Trophoblast cell (in vitro differentiated cells and primary cell): Measurements from ENCODE around the gene CORO7.
A peak's percentile ranks its signal among the peaks of the same experiment; 100 is the strongest.

Experiments used
- DNase-seq, 2 donors: peaks; one replicate each; pipeline ENCODE4 v3.0.0-alpha.2; 2016
- H2AFZ ChIP-seq: 2 replicates; pipeline ENCODE4 v1.6.1; 2013; ENCODE audit warnings: low read length, moderate library complexity, mild to moderate bottlenecking; ENCODE audit not compliant: insufficient read depth, poor library complexity
- H2AK5ac ChIP-seq: 2 replicates; pipeline ENCODE4 v1.6.1; 2013; ENCODE audit warnings: mild to moderate bottlenecking, low read length
- H2BK120ac ChIP-seq: 2 replicates; pipeline ENCODE4 v1.6.1; 2013; ENCODE audit warnings: low read length, mild to moderate bottlenecking, moderate library complexity; ENCODE audit not compliant: insufficient read depth, poor library complexity
- H2BK12ac ChIP-seq: 2 replicates; pipeline ENCODE4 v1.6.1; 2013; ENCODE audit warnings: mild to moderate bottlenecking, low read length, moderate library complexity
- H2BK5ac ChIP-seq: 2 replicates; pipeline ENCODE4 v1.6.1; 2013; ENCODE audit warnings: low read length, low read depth, moderate library complexity, mild to moderate bottlenecking; ENCODE audit not compliant: poor library complexity
- H3K14ac ChIP-seq: 2 replicates; pipeline ENCODE4 v1.6.1; 2013; ENCODE audit warnings: mild to moderate bottlenecking, low read length
- H3K18ac ChIP-seq: 2 replicates; pipeline ENCODE4 v1.6.1; 2013; ENCODE audit warnings: mild to moderate bottlenecking, low read length
- H3K23ac ChIP-seq: 2 replicates; pipeline ENCODE4 v1.6.1; 2013; ENCODE audit warnings: low read length
- H3K27ac ChIP-seq: 2 replicates; pipeline ENCODE4 v1.5.1; 2013; ENCODE audit warnings: low read depth, mild to moderate bottlenecking, inconsistent platforms, low read length, moderate library complexity
- H3K27me3 ChIP-seq: 2 replicates; pipeline ENCODE4 v1.6.1; 2013; ENCODE audit warnings: inconsistent platforms, mild to moderate bottlenecking, low read length, moderate library complexity; ENCODE audit not compliant: insufficient read depth
- H3K36me3 ChIP-seq, 2 experiments: 1 replicate in 1 of 2; 2 replicates in 1 of 2; pipeline ENCODE4 v1.6.1; 2013; ENCODE audit warnings: low read length in 2 of 2, mild to moderate bottlenecking in 2 of 2, moderate library complexity in 1 of 2; ENCODE audit not compliant: insufficient read depth in 2 of 2, control insufficient read depth in 1 of 2
- H3K4ac ChIP-seq: 2 replicates; pipeline ENCODE4 v1.6.1; 2013; ENCODE audit warnings: low read depth, mild to moderate bottlenecking, low read length, moderate library complexity
- H3K4me1 ChIP-seq, 2 experiments: 1 replicate in 1 of 2; 2 replicates in 1 of 2; pipeline ENCODE4 v1.6.1; 2013; ENCODE audit warnings: low read length in 2 of 2, mild to moderate bottlenecking in 2 of 2, moderate library complexity in 1 of 2; ENCODE audit not compliant: insufficient read depth in 2 of 2, control insufficient read depth in 1 of 2
- H3K4me2 ChIP-seq: 2 replicates; pipeline ENCODE4 v1.6.1; 2013; ENCODE audit warnings: inconsistent platforms, mild to moderate bottlenecking, low read length, moderate library complexity
- H3K4me3 ChIP-seq: 2 replicates; pipeline ENCODE4 v1.5.1; 2013; ENCODE audit warnings: mild to moderate bottlenecking, low read depth, low read length, inconsistent platforms
- H3K79me1 ChIP-seq: one replicate; pipeline ENCODE4 v1.6.1; 2013; ENCODE audit warnings: low read length
- H3K79me2 ChIP-seq: 2 replicates; pipeline ENCODE4 v1.6.1; 2013; ENCODE audit warnings: low read length, mild to moderate bottlenecking; ENCODE audit not compliant: control insufficient read depth, insufficient read depth, poor library complexity
- H3K9ac ChIP-seq: 2 replicates; pipeline ENCODE4 v1.6.1; 2013; ENCODE audit warnings: mild to moderate bottlenecking, low read length
- H3K9me3 ChIP-seq: 2 replicates; pipeline ENCODE4 v1.6.1; 2013; ENCODE audit warnings: low read depth, mild to moderate bottlenecking, control low read depth, inconsistent platforms, low read length; ENCODE audit not compliant: insufficient read depth
- H4K12ac ChIP-seq: 2 replicates; pipeline ENCODE4 v1.6.1; 2013; ENCODE audit warnings: low read depth, mild to moderate bottlenecking, low read length, moderate library complexity
- H4K8ac ChIP-seq: 2 replicates; pipeline ENCODE4 v1.6.1; 2013; ENCODE audit warnings: low read depth, mild to moderate bottlenecking, low read length, moderate library complexity
- H4K91ac ChIP-seq: one replicate; pipeline ENCODE4 v1.6.1; 2013; ENCODE audit warnings: low read depth, mild to moderate bottlenecking, low read length, moderate library complexity
- WGBS: extraction: QIAGEN DNeasy Blood & Tissue Kit; methylation state at CpG from one replicate; pipeline ENCODE4 v1.1.7; 2013; ENCODE audit warnings: missing lambda C conversion rate; ENCODE audit not compliant: insufficient read length, insufficient coverage; ENCODE audit errors: extremely low coverage; 5-methylcytosine and 5-hydroxymethylcytosine counted together

The CORO7 gene

DNA sequence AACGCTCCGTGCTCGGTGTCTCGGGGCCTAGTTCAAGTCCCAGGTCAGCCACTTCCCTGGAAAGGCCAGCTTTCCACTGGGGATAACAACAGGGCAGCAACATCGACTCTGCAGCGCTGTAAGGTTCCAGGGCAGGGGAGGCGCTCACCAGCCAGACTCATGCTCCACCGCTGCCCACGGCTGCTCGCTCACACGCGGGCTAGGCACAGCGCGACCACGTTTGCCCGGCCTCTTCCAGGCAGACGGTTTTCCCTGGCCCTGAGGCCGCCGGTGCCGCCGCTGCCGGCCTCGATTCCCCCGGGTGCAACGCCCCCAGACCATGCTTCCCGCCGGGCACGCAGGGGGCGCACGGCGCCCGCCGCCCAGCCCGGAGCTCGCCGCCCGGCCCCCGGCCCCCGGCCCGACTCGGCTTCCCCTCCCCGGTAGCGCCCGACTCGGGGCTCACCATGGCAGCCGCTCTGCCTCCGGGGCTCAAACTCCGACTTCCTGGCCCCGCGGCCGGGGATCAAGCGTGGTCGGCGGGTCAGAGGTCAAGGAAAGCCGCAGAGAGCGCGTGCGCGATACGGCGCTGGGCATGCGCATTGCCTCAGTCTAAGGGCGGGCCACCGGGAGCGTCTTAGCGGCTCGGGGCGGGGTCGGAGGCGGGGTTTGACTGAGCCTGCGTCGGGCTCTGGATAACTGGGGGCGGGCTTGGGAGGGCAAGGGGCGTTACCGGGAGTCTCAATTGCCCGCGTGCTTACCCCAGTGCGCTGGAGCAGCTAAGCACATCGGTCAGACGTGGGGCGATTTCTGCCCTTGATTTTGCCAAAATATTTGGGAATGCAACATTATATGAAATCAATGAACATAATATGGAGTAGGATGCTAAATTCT, 65.4 kb downstream of the CORO7 start, which contains the start of gene PAM16:
Gene PAM16, minus strand, starts transcription at position 535 of the 873 bp plus-strand sequence. Its CDS starts 87 bp downstream, at position 448.
- DNase-seq = peak; percentile 96 to 98
- no peak within 1 kb of the TSS for H3K23ac ChIP-seq
- peak within 1 kb of the TSS; percentile 60 for H2AFZ ChIP-seq
- peaks cover 6% of the 10 kb centered on the region for H3K79me2 ChIP-seq
- no peak within 1 kb of the TSS for H2BK12ac ChIP-seq
- no peaks in the 10 kb centered on the region for H3K9me3 ChIP-seq
- H3K4me1 ChIP-seq = peaks cover 0 to 4% of the 10 kb centered on the region in 2 experiments
- H3K14ac ChIP-seq = peak within 1 kb of the TSS; percentile 35
- peak within 1 kb of the TSS; percentile 39 for H4K8ac ChIP-seq
- H2BK120ac ChIP-seq = peak within 1 kb of the TSS; percentile 21
- H3K4me2 ChIP-seq = peak within 1 kb of the TSS; percentile 85
- peak within 1 kb of the TSS; percentile 29 for H4K91ac ChIP-seq
- peak within 1 kb of the TSS; percentile 98 for H3K4me3 ChIP-seq
- H3K4ac ChIP-seq = peak within 1 kb of the TSS; percentile 51
- peak within 1 kb of the TSS; percentile 11 for H3K27ac ChIP-seq
- WGBS = no CpG with 5 or more reads among the region's 81 CpGs
- H3K18ac ChIP-seq = peak within 1 kb of the TSS; percentile 25
- H3K9ac ChIP-seq = peak within 1 kb of the TSS; percentile 95
- peak within 1 kb of the TSS; percentile 21 for H2AK5ac ChIP-seq
- H4K12ac ChIP-seq = peak within 1 kb of the TSS; percentile 10
- H3K79me1 ChIP-seq = peaks cover 4% of the 10 kb centered on the region
- H2BK5ac ChIP-seq = peak within 1 kb of the TSS; percentile 5
- H3K36me3 ChIP-seq = peaks cover 8 to 10% of the 10 kb centered on the region in 2 experiments
- H3K27me3 ChIP-seq = no peaks in the 10 kb centered on the region

DNA sequence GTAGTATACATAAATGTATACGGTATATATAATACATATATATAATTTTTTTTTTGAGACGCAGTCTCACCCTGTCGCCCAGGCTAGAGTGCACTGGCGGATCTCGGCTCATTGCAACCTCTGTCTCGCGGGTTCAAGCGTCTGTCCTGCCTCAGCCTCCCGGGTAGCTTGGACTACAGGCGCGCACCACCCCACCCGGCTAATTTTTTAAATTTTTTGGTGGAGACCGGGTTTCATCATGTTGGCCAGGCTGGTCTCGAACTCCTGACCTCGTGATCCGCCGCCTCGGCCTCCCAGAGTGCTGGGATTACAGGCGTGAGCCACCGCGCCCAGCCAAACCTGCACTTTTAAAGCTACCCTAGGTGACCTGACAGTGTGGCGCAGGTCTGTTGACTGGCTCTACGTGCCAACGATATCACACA, 66.0 kb downstream of the CORO7 start:
- no peaks in the 10 kb centered on the region for H3K9me3 ChIP-seq
- H3K4me2 ChIP-seq = peak overlapping the region; percentile 85
- H3K36me3 ChIP-seq = peaks cover 8 to 10% of the 10 kb centered on the region in 2 experiments
- H3K4ac ChIP-seq = peak overlapping the region; percentile 51
- H2BK120ac ChIP-seq = no peak overlapping the region
- peak overlapping the region; percentile 10 for H4K12ac ChIP-seq
- H3K4me1 ChIP-seq = peaks cover 0 to 4% of the 10 kb centered on the region in 2 experiments
- H3K4me3 ChIP-seq = peak overlapping the region; percentile 98
- H3K18ac ChIP-seq = peak overlapping the region; percentile 25
- no peak overlapping the region for H3K23ac ChIP-seq
- H2BK5ac ChIP-seq = no peak overlapping the region
- H2AK5ac ChIP-seq = peak overlapping the region; percentile 21
- H2BK12ac ChIP-seq = no peak overlapping the region
- peak overlapping the region; percentile 60 for H2AFZ ChIP-seq
- peaks cover 4% of the 10 kb centered on the region for H3K79me1 ChIP-seq
- peak overlapping the region; percentile 11 for H3K27ac ChIP-seq
- H3K9ac ChIP-seq = peak overlapping the region; percentile 95
- no CpG with 5 or more reads among the region's 24 CpGs for WGBS
- peak overlapping the region; percentile 29 for H4K91ac ChIP-seq
- H3K79me2 ChIP-seq = peaks cover 6% of the 10 kb centered on the region
- H3K27me3 ChIP-seq = no peaks in the 10 kb centered on the region
- no peak for DNase-seq
- peak overlapping the region; percentile 35 for H3K14ac ChIP-seq
- H4K8ac ChIP-seq = peak overlapping the region; percentile 39

DNA sequence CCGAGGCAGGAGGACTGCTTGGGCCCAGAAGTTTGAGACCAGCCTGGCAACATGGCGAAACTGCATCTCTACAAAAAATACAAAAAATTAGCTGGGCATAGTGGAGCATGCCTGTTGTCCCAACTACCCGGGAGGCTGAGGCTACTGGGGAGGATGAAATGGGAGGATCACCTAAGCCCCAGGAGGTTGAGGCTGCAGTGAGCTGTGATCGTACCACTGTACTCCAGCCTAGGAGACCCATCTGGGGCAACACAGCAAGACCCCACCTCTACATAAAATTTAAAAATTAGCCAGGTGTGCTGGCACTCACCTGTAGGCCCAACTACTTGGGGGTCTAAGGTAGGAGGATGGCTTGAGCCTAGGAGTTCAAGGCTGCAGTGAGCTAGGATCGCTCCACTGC, 67.1 kb downstream of the CORO7 start:
- Histone ChIP-seq H2BK120ac (no peak overlapping the region), H4K91ac (no peak overlapping the region), H3K18ac (no peak overlapping the region), H3K4ac (peak overlapping the region; percentile 21), H3K27ac (no peak overlapping the region), H3K4me3 (no peak overlapping the region), H3K36me3 (peaks cover 8% of the 10 kb centered on the region in 2 experiments), H4K8ac (no peak overlapping the region), H3K4me1 (peaks cover 0 to 4% of the 10 kb centered on the region in 2 experiments), H3K23ac (no peak overlapping the region), H3K79me2 (peaks cover 6% of the 10 kb centered on the region), H3K9ac (no peak overlapping the region), H2BK5ac (no peak overlapping the region), H2AFZ (no peak overlapping the region), H2AK5ac (no peak overlapping the region), H3K27me3 (no peaks in the 10 kb centered on the region), H3K9me3 (no peaks in the 10 kb centered on the region), H3K14ac (no peak overlapping the region), H2BK12ac (no peak overlapping the region), H3K79me1 (peaks cover 4% of the 10 kb centered on the region), H3K4me2 (no peak overlapping the region), H4K12ac (no peak overlapping the region)
- no peak for DNase-seq
- no CpG with 5 or more reads among the region's 5 CpGs for WGBS

GRCh38 chr16:4347765-4348509, 68.5 kb downstream of the CORO7 start:
- Histone ChIP-seq H4K8ac (no peak overlapping the region), H2AK5ac (no peak overlapping the region), H3K27me3 (no peaks in the 10 kb centered on the region), H2AFZ (no peak overlapping the region), H3K4me2 (no peak overlapping the region), H3K9me3 (no peaks in the 10 kb centered on the region), H2BK12ac (no peak overlapping the region), H2BK120ac (no peak overlapping the region), H4K91ac (no peak overlapping the region), H3K79me2 (peaks cover 9% of the 10 kb centered on the region), H3K4me3 (no peak overlapping the region), H3K79me1 (peaks cover 4% of the 10 kb centered on the region), H3K4me1 (peaks cover 0 to 4% of the 10 kb centered on the region in 2 experiments), H4K12ac (no peak overlapping the region), H3K36me3 (peaks cover 8 to 12% of the 10 kb centered on the region in 2 experiments), H3K4ac (peak overlapping the region; percentile 29), H3K14ac (no peak overlapping the region), H2BK5ac (no peak overlapping the region), H3K27ac (no peak overlapping the region), H3K23ac (no peak overlapping the region), H3K9ac (no peak overlapping the region), H3K18ac (no peak overlapping the region)
- no peak for DNase-seq
- WGBS = no CpG with 5 or more reads among the region's 17 CpGs
